SW 1271 (cell line): ENCODE measurements around the gene RAB8B.

Source experiments
- DNase-seq, 2 experiments: peaks; one replicate each; lab custom pipeline; 2025; lab: John Stamatoyannopoulos, UW

Gene RAB8B

DNA sequence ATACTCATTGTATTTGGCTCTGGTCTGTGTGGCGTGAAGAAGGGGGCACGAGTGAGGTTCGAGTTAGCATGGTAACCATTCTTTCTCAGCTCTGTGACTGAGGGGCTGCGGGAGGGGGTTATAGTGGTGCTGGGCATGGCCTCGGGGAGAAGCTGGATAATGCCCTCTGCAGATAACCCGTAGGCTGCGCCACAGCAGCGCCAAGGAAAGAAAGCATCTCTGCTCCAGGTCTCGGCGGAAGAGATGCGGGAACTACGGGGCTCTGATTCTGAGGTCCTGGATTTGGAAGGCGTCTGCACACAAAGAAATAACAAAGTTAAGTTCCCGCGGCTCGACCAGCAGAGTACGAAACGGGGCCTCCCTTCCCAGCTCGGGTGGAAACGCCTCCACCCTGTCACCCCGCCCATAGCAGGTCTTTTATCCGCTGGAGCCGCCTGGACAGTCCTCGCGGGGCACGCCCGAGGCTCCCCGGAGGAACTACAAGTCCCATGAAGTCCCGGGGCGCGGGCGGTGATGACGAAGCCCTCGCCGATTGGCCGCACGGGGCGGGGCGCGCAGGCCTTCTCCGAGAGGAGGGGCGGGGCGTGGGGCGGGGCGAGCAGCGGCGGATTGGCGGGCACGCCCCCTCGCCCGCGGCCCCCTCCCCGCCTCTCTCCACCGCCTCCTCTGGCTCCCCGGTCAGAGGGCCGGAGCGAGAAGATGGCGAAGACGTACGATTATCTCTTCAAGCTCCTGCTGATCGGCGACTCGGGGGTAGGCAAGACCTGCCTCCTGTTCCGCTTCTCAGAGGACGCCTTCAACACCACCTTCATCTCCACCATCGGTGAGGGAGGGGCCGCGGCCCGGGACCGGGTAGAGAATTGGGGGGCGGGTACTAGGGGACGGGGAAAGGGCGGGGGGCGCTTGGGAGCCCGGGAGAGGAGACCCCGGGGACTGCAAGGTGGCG lies at the start of gene RAB8B:
RAB8B (plus strand) TSS at position 681 of the 946 bp plus-strand sequence; CDS start at position 700, 19 bp downstream.
- peak; percentile 92 to 96 for DNase-seq

GRCh38 chr15:63140936-63141335 lies 48.5 kb upstream of the RAB8B start:
- no peak for DNase-seq

GRCh38 chr15:63145426-63145825 lies 44.0 kb upstream of the RAB8B start:
- no peak for DNase-seq

GRCh38 chr15:63146684-63147083 lies 42.7 kb upstream of the RAB8B start:
- DNase-seq: no peak

DNA sequence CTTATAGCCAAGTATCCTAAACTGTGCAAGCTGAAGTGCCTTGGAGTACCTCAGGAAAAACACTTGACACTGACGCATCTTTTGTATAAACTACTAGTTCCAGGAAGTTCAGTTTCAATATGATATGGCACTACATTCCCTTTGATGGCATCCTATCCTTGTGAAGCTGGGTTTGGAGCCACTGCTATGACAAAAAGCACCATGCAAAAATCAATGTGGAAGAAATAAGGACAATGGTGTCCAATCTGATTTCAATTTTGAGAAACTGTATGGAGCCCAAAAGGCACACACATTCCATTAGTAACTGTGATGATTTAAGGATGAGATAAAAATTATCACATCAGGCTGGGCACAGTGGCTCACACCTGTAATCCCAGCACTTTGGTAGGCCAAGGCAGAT lies 37.7 kb upstream of the RAB8B start:
- DNase-seq: no peak

GRCh38 chr15:63155486-63155885 lies 33.9 kb upstream of the RAB8B start:
- DNase-seq: no peak

DNA sequence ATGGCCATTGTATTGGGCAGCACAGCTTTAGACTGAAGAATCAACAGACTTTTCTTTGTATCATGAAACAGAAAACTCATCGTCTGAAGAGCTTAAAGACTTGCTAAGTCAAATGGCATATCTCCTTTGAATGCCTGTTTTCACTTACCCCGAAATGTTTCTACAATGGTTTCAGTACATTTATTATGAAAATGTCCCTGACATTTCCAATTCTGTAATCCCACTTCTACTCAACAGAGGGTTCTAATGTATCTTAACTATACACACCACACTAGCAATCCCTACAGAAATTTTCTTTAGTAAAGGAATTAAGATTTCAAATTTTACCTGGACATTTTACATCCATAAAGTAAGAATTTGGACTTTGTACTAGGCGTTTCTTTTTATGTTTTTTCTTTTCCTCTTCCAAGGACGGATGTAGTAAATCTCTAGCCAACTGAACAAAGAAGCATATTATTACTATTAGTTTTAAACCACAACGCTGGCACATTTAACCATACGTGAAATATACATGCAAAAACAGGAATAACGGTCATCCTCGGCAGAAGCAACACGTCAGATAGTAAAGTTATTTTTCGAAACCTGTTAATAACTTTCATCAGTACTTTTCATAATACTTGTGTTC lies 33.2 kb upstream of the RAB8B start:
- DNase-seq: peak in 1 of 2 experiments; percentile 43

DNA sequence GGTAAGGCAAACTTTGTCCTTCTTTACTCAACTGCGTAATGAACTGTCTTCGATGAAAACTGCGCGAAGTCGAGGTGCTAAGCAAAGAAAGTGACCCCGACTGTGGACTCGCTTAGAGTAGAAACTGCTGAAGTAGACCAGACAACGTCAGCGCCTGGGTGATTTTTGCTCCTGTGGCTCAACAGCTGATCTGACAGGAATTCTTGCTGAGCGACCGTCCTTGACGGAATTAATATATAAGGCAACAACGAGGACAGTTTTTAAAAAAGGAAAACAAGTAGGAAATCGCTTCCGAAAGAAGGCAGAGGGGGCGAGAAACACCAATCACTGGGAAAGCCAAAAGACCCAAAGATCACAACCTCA lies 32.7 kb upstream of the RAB8B start:
- peak in 1 of 2 experiments; percentile 71 for DNase-seq

DNA sequence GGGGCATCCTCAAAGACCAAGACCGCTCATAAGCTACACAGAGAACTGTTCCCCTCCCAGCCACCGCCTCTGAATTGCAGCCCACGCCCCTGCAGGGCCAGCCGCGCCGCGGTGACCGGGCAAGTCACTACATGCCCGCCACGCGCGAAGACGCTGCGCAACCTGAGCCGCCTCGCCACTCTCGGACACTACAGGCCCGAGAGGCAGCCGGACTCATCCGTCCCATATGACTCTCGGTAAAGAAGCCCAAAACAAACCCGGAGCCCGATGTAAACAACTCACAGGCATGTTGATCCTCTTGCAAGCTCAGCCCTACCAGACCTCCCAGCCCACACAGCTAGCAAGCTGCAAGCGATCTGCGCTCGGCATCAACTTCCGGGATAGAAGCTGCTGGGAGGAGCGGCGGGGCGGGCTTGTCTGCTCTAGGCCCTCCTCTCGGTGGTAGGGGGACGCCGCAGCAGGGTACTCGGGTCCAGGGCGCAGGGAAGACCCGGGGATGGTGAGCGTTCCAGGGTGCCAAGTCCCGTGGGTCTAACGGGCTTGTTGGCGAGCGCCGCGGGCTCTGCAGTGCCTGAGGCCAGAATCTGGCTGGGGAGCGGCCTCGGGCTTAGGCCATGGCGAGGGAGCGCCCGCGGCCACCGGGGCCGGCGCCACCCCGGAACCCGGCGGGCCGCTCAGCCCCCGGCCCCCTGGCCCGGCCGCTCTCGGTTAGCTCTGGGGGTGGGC lies 32.1 kb upstream of the RAB8B start, which contains the start of gene RPS27L:
RPS27L (minus strand) TSS at position 360 of the 726 bp plus-strand sequence; CDS start at position 288, 72 bp downstream.
- peak; percentile 80 to 93 for DNase-seq

GRCh38 chr15:63157891-63158431 lies 31.4 kb upstream of the RAB8B start:
- peak; percentile 55 to 78 for DNase-seq

DNA sequence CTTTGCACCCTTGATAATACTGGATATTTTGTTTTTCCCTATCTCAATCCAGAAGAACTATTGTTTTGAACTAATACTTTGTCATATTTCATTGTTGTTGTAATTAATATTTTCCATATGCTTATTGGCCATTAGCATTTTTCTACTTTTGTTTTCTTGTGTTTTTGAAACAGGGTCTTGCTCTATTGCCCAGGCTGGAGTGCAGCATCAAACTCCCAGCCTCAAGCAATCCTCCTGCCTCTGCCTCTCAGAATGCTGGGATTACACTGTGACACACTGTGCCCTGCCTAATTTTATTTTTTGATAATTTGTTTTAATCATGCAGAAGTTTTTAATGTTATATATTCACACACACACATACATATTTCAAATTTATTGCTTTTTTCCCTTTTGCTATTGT lies 28.8 kb upstream of the RAB8B start:
- no peak for DNase-seq

GRCh38 chr15:63163217-63163616 lies 26.2 kb upstream of the RAB8B start:
- DNase-seq: no peak

GRCh38 chr15:63165166-63165859 lies 24.1 kb upstream of the RAB8B start:
- no peak for DNase-seq

- DNase-seq: no peak
Observed at GRCh38 chr15:63166219-63166618, 23.2 kb upstream of the RAB8B start.

GRCh38 chr15:63169788-63170187 lies 19.6 kb upstream of the RAB8B start:
- DNase-seq: no peak

DNA sequence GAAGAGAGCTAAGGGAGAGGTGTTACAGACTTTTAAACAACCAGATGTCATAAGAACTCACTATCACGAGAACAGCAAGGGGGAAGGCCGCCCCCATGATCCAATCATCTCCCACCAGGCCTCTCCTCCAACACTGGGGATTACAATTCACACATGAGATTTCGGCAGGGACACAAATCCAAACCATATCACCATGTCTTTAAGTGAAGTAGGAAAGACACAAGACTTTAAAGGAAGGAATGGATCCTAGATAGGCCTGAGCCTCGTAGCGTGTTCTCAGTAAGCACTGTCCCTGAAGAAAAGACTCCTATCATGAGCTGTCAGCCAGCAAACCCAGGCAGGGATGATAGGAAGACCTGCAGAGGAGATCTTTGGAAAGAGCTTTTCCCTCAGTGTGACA lies 17.0 kb upstream of the RAB8B start:
- no peak for DNase-seq

- no peak for DNase-seq
Observed at GRCh38 chr15:63172851-63173451, 16.5 kb upstream of the RAB8B start.

GRCh38 chr15:63176302-63176701 lies 13.1 kb upstream of the RAB8B start:
- no peak for DNase-seq

GRCh38 chr15:63178034-63178433 lies 11.4 kb upstream of the RAB8B start:
- no peak for DNase-seq

DNA sequence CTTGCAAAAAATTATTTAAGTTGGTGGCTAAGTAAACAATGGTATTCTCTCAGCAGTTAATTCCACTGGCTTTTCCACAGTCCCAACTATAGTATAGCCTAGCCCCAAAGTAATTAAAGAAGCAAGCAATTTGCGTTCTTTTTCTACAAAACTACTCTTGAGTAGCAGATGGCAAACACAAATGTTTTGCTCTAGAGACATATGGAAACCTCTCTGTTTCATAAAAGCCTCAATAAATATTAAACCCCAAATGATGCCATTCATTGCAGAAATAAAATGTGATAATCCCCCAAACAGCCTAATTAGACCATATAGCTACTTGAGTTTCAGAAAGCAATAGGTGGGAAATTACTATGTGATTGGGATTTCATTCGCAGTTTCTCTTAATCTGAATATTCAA lies 8.7 kb upstream of the RAB8B start:
- DNase-seq: no peak

GRCh38 chr15:63181648-63182047 lies 7.8 kb upstream of the RAB8B start:
- DNase-seq: no peak
